H1 (cell line): ENCODE data around the gene CCDC175. TPM values are rescaled to one million over a fixed set of nuclear protein-coding genes. Genes with fewer than 3 reads are reported as not detected.

Experiments used
- CTCF ChIA-PET: fragments of 300-600 bp; sonication (Branson Sonifier 250); formaldehyde crosslinking; loops from one replicate; lab custom pipeline; 2021; ENCODE audit not compliant: partially characterized antibody; lab: Charles Lee
- POLR2A ChIA-PET: fragments of 300-600 bp; sonication (Branson Sonifier 250); formaldehyde crosslinking; loops from one replicate; lab custom pipeline; 2021; ENCODE audit warnings: inconsistent platforms; ENCODE audit not compliant: partially characterized antibody; lab: Charles Lee
- DNase-seq, 2 experiments: peaks; one replicate each; pipeline versions ENCODE4 v3.0.0 to v3.0.0-alpha.2; 2010 to 2022; ENCODE audit warnings: low spot score in 2 of 2, low read depth in 1 of 2, mixed read lengths in 1 of 2
- FAIRE-seq: peaks from 2 replicates; lab custom pipeline; 2011; peaks lifted over from hg19 to GRCh38; lab: Jason Lieb, UNC
- H2AFZ ChIP-seq: 2 replicates; pipeline ENCODE4 v1.8.1; 2012; ENCODE audit warnings: low read length, inconsistent platforms
- H2AK5ac ChIP-seq: 2 replicates; pipeline ENCODE4 v1.6.1; 2013; ENCODE audit warnings: low read depth, low read length
- H2BK120ac ChIP-seq: replicated peaks from 2 replicates; pipeline ENCODE3; 2013; ENCODE audit warnings: low read depth, low read length, inconsistent platforms
- H2BK12ac ChIP-seq: 2 replicates; pipeline ENCODE4 v1.6.1; 2013; ENCODE audit warnings: low read depth, low read length
- H2BK15ac ChIP-seq: 2 replicates; pipeline ENCODE4 v1.6.1; 2013; ENCODE audit warnings: low read length
- H2BK20ac ChIP-seq: 2 replicates; pipeline ENCODE4 v1.6.1; 2013; ENCODE audit warnings: low read length
- H2BK5ac ChIP-seq: 2 replicates; pipeline ENCODE4 v1.6.1; 2013; ENCODE audit warnings: low read depth, low read length
- H3K14ac ChIP-seq: 2 replicates; pipeline ENCODE4 v1.6.1; 2013; ENCODE audit warnings: inconsistent platforms; ENCODE audit not compliant: insufficient read length
- H3K18ac ChIP-seq: 2 replicates; pipeline ENCODE4 v1.6.1; 2013; ENCODE audit warnings: low read length; ENCODE audit errors: extremely low read depth
- H3K23ac ChIP-seq: 2 replicates; pipeline ENCODE4 v1.6.1; 2013; ENCODE audit warnings: inconsistent platforms; ENCODE audit not compliant: insufficient read length
- H3K23me2 ChIP-seq: 2 replicates; pipeline ENCODE4 v1.6.1; 2013; ENCODE audit warnings: low read depth, low read length
- H3K27ac ChIP-seq: 2 replicates; pipeline ENCODE4 v1.6.1; 2011; ENCODE audit warnings: low read depth, low read length, inconsistent platforms
- H3K27me3 ChIP-seq, 4 experiments: replicated peaks in 1 of 4; 1 replicate in 1 of 4; 2 replicates in 3 of 4; pipeline versions ENCODE4 v1.6.1 to v1.8.1; 2011 to 2013; ENCODE audit warnings: low read length in 3 of 4, mild to moderate bottlenecking in 3 of 4, inconsistent platforms in 2 of 4, mixed read lengths in 2 of 4, moderate library complexity in 1 of 4; ENCODE audit not compliant: control insufficient read depth in 3 of 4, insufficient read depth in 3 of 4; ENCODE audit errors: extremely low read depth in 1 of 4
- H3K36me3 ChIP-seq, 4 experiments: 2 replicates each; pipeline versions ENCODE4 v1.6.1 to v1.8.1; 2011 to 2013; ENCODE audit warnings: mild to moderate bottlenecking in 4 of 4, low read length in 3 of 4, moderate library complexity in 2 of 4, control low read depth in 1 of 4, inconsistent platforms in 1 of 4; ENCODE audit not compliant: insufficient read depth in 4 of 4, control insufficient read depth in 2 of 4
- H3K4ac ChIP-seq: replicated peaks from 2 replicates; pipeline ENCODE3; 2013; ENCODE audit warnings: low read length, low read depth, mixed read lengths, inconsistent platforms; ENCODE audit not compliant: insufficient read length
- H3K4me1 ChIP-seq, 4 experiments: replicated peaks in 1 of 4; 1 replicate in 1 of 4; 2 replicates in 3 of 4; pipeline versions ENCODE4 v1.6.1 to v1.8.1; 2011 to 2013; ENCODE audit warnings: low read length in 3 of 4, inconsistent platforms in 2 of 4, mixed read lengths in 1 of 4; ENCODE audit not compliant: insufficient read depth in 4 of 4, control insufficient read depth in 3 of 4
- H3K4me2 ChIP-seq, 2 experiments: 2 replicates each; pipeline versions ENCODE4 v1.6.1 to v1.8.1; 2011 to 2013; ENCODE audit warnings: low read depth in 2 of 2, low read length in 2 of 2, control low read depth in 1 of 2, inconsistent platforms in 1 of 2, mild to moderate bottlenecking in 1 of 2; ENCODE audit not compliant: insufficient read depth in 1 of 2
- H3K4me3 ChIP-seq, 4 experiments: fragments of 200-600, 300-600 bp in 1 of 4; sonication (generic), shearing (Covaris generic), sonication (Bioruptor Twin) in 1 of 4; 2 replicates each; pipeline versions ENCODE4 v1.5.1 to v1.8.1; 2011 to 2016; ENCODE audit warnings: low read length in 4 of 4, low read depth in 3 of 4, control low read depth in 2 of 4, inconsistent platforms in 2 of 4, mild to moderate bottlenecking in 2 of 4, mixed read lengths in 1 of 4, moderate library complexity in 1 of 4; ENCODE audit not compliant: insufficient read depth in 2 of 4; ENCODE audit errors: extremely low read depth in 1 of 4
- H3K56ac ChIP-seq: replicated peaks from 2 replicates; pipeline ENCODE3; 2013; ENCODE audit warnings: low read depth, mild to moderate bottlenecking, mixed read lengths, low read length, inconsistent platforms; ENCODE audit not compliant: insufficient read length
- H3K79me1 ChIP-seq: 2 replicates; pipeline ENCODE4 v1.6.1; 2013; ENCODE audit warnings: low read depth, low read length, control low read depth
- H3K79me2 ChIP-seq, 2 experiments: 2 replicates each; pipeline versions ENCODE4 v1.6.1 to v1.8.1; 2012 to 2013; ENCODE audit warnings: low read length in 2 of 2, mild to moderate bottlenecking in 2 of 2, inconsistent platforms in 1 of 2; ENCODE audit not compliant: insufficient read depth in 2 of 2, control insufficient read depth in 1 of 2
- H3K9ac ChIP-seq, 4 experiments: replicated peaks in 1 of 4; 1 replicate in 1 of 4; 2 replicates in 3 of 4; pipeline versions ENCODE4 v1.6.1 to v1.8.1; 2011 to 2013; ENCODE audit warnings: low read depth in 3 of 4, low read length in 3 of 4, control low read depth in 2 of 4, mild to moderate bottlenecking in 2 of 4, moderate library complexity in 2 of 4, inconsistent platforms in 1 of 4; ENCODE audit errors: extremely low read depth in 1 of 4
- H3K9me3 ChIP-seq, 2 experiments: 2 replicates each; pipeline versions ENCODE4 v1.6.1 to v1.8.1; 2012 to 2013; ENCODE audit warnings: mild to moderate bottlenecking in 2 of 2, moderate library complexity in 2 of 2, control low read depth in 1 of 2, inconsistent platforms in 1 of 2, low read depth in 1 of 2, low read length in 1 of 2, mixed read lengths in 1 of 2; ENCODE audit not compliant: insufficient read depth in 2 of 2
- H4K20me1 ChIP-seq, 2 experiments: replicated peaks in 1 of 2; 2 replicates each; pipeline versions ENCODE3 to v1.8.1; 2011 to 2013; ENCODE audit warnings: inconsistent platforms in 2 of 2, low read length in 2 of 2, mild to moderate bottlenecking in 1 of 2; ENCODE audit not compliant: insufficient read depth in 2 of 2, control insufficient read depth in 1 of 2
- H4K5ac ChIP-seq: 2 replicates; pipeline ENCODE4 v1.6.1; 2013; ENCODE audit warnings: low read length, low read depth, mixed read lengths, inconsistent platforms; ENCODE audit not compliant: insufficient read length
- H4K8ac ChIP-seq: 2 replicates; pipeline ENCODE4 v1.8.0; 2013; ENCODE audit warnings: mild to moderate bottlenecking, moderate library complexity, low read length, inconsistent platforms; ENCODE audit not compliant: insufficient read depth; ENCODE audit errors: extremely low read depth
- H4K91ac ChIP-seq: replicated peaks from 2 replicates; pipeline ENCODE3; 2013; ENCODE audit warnings: low read length, mixed read lengths, inconsistent platforms; ENCODE audit not compliant: insufficient read length
- CTCF ChIP-seq, 3 experiments: IDR thresholded peaks; 1 replicate in 2 of 3; 2 replicates in 1 of 3; pipeline versions ENCODE4 v1.5.1 to v1.6.1; 2011; ENCODE audit warnings: low read length in 3 of 3, mild to moderate bottlenecking in 3 of 3, inconsistent platforms in 2 of 3, low read depth in 1 of 3, moderate library complexity in 1 of 3; ENCODE audit not compliant: insufficient read depth in 1 of 3; ENCODE audit errors: control extremely low read depth in 1 of 3
- KDM1A ChIP-seq: fragments of 200-600, 300-600 bp; sonication (generic); IDR thresholded peaks from 2 replicates; pipeline ENCODE4 v1.7.1; 2016; ENCODE audit warnings: mild to moderate bottlenecking, low read length, borderline replicate concordance
- RAD21 ChIP-seq, 2 experiments: IDR thresholded peaks in 1 of 2; conservative IDR thresholded peaks in 1 of 2; 2 replicates each; pipeline ENCODE4 v1.6.1; 2011; ENCODE audit warnings: low read depth in 2 of 2, low read length in 2 of 2, improper control_type of control experiment in 1 of 2, inconsistent platforms in 1 of 2, mild to moderate bottlenecking in 1 of 2, moderate library complexity in 1 of 2
- SIRT6 ChIP-seq: IDR thresholded peaks from one replicate; pipeline ENCODE4 v1.7.1; 2012; ENCODE audit warnings: low read length, inconsistent platforms
- ZNF274 ChIP-seq: IDR thresholded peaks from 2 replicates; pipeline ENCODE4 v1.7.0; 2012; ENCODE audit warnings: low read length, borderline replicate concordance; ENCODE audit errors: extremely low read depth
- polyA plus RNA-seq, 7 experiments: library from polyadenylated mRNA; depleted of rRNA in 3 of 7; stranded (reverse) in 5 of 7; unstranded in 2 of 7; fragments of >200 nt in 5 of 7; fragments of 200-250 nt in 2 of 7; gene quantifications; 1 replicate in 5 of 7; 2 replicates in 1 of 7; 4 replicates in 1 of 7; pipeline versions ENCODE4 v1.2.1 to v1.2.3, GENCODE V29; 2011 to 2013; ENCODE audit warnings: missing spikeins in 2 of 7, mixed read lengths in 2 of 7
- total RNA-seq: library from RNA; stranded (reverse); fragmentation: NEBNext Ultra II Directional; extraction: Animal tissue kit (Norgen Biotek cat#: 25700); gene quantifications from 2 replicates; pipeline ENCODE4 v1.2.1, GENCODE V29; 2021

Gene CCDC175
- total and polyA plus RNA-seq, 2 of the 8 experiments (the other 6 are each of a cell fraction or from before 2014, with no cell fraction given): 0.19 TPM; not detected in 1

GRCh38 chr14:59570122-59570521, 6.5 kb downstream of the CCDC175 start:
- TF ChIP-seq RAD21 (IDR thresholded peaks at IDR 0.05 in 1 of 2, conservative IDR thresholded peaks at IDR 0.05 in 1 of 2; ENCODE audit: low read depth in 2 of 2, low read length in 2 of 2) (peak; percentile 50 to 55), ZNF274 (no peak), KDM1A (no peak), CTCF (IDR thresholded peaks at IDR 0.05; ENCODE audit: control extremely low read depth in 1 of 3, insufficient read depth in 1 of 3, low read depth in 1 of 3, low read length in 3 of 3) (peak in 2 of 3 experiments; percentile 44 to 45; a peak in 3 of 4 replicates), SIRT6 (no peak)
- ChIA-PET POLR2A (no interaction called here), CTCF (interaction anchor here (0.5 to 18.8 kb wide), 8 partner anchors 12 to 566 kb away, joined by 3 to 462 read pairs (median 4); no protein-coding TSS in a partner anchor)
- H2BK20ac ChIP-seq: no peak overlapping the region
- no peak overlapping the region for H4K5ac ChIP-seq
- H3K27ac ChIP-seq: no peak overlapping the region
- H2BK5ac ChIP-seq: no peak overlapping the region
- no peak overlapping the region for H3K18ac ChIP-seq
- H3K4me2 ChIP-seq: no peak overlapping the region
- no peaks in the 10 kb centered on the region for H3K36me3 ChIP-seq
- FAIRE-seq (no peak), DNase-seq (no peak)
- peak overlapping the region; percentile 27; the same call in 1 of the 2 replicates for H2AFZ ChIP-seq
- no peak overlapping the region for H4K91ac ChIP-seq
- no peak overlapping the region for H3K14ac ChIP-seq
- H2AK5ac ChIP-seq: no peak overlapping the region
- no peak overlapping the region for H4K8ac ChIP-seq
- no peaks in the 10 kb centered on the region for H3K79me2 ChIP-seq
- no peak overlapping the region for H3K4me3 ChIP-seq
- H3K9ac ChIP-seq: no peak overlapping the region
- H3K56ac ChIP-seq: no peak overlapping the region
- no peak overlapping the region for H2BK120ac ChIP-seq
- no peaks in the 10 kb centered on the region for H3K9me3 ChIP-seq
- H3K23ac ChIP-seq: no peak overlapping the region
- H2BK15ac ChIP-seq: no peak overlapping the region
- H3K27me3 ChIP-seq: no peaks in the 10 kb centered on the region
- H3K79me1 ChIP-seq: no peaks in the 10 kb centered on the region
- no peak overlapping the region for H3K4ac ChIP-seq
- no peak overlapping the region for H2BK12ac ChIP-seq
- no peaks in the 10 kb centered on the region for H3K23me2 ChIP-seq
- no peaks in the 10 kb centered on the region for H4K20me1 ChIP-seq
- peaks cover 0 to 12% (median 4%) of the 10 kb centered on the region in 4 experiments; a peak in 3 of 7 replicates for H3K4me1 ChIP-seq
